Small intestine (tissue), 7 donors: ENCODE data around the gene MSANTD1. TPM values are rescaled to one million over a fixed set of nuclear protein-coding genes. Genes with fewer than 3 reads are reported as not detected.

Source experiments
- DNase-seq, 2 donors: peaks; one replicate each; pipeline versions ENCODE4 v3.0.0 to v3.0.0-alpha.2; 2013
- FAIRE-seq: peaks from 2 replicates; lab custom pipeline; 2012; peaks lifted over from hg19 to GRCh38; lab: Jason Lieb, UNC
- H3K27ac ChIP-seq, 3 donors: one replicate each; pipeline ENCODE4 v1.5.1; 2013; ENCODE audit warnings: low read length in 2 of 3, mild to moderate bottlenecking in 2 of 3, control low read depth in 1 of 3, inconsistent platforms in 1 of 3, low read depth in 1 of 3, moderate library complexity in 1 of 3
- H3K27me3 ChIP-seq, 3 donors: one replicate each; pipeline ENCODE4 v1.6.1; 2013; ENCODE audit warnings: low read length in 3 of 3, inconsistent platforms in 1 of 3; ENCODE audit not compliant: control insufficient read depth in 3 of 3, insufficient read depth in 3 of 3
- H3K36me3 ChIP-seq, 3 donors: one replicate each; pipeline ENCODE4 v1.6.1; 2013; ENCODE audit warnings: low read length in 3 of 3, inconsistent platforms in 1 of 3, low read depth in 1 of 3, mild to moderate bottlenecking in 1 of 3, moderate library complexity in 1 of 3; ENCODE audit not compliant: control insufficient read depth in 3 of 3, insufficient read depth in 2 of 3
- H3K4me1 ChIP-seq, 3 donors: one replicate each; pipeline ENCODE4 v1.6.1; 2013; ENCODE audit warnings: low read length in 2 of 3, inconsistent platforms in 1 of 3, low read depth in 1 of 3, mild to moderate bottlenecking in 1 of 3, moderate library complexity in 1 of 3; ENCODE audit not compliant: control insufficient read depth in 3 of 3, insufficient read depth in 2 of 3
- H3K4me3 ChIP-seq, 3 donors: one replicate each; pipeline ENCODE4 v1.5.1; 2013; ENCODE audit warnings: low read length in 3 of 3, control low read depth in 1 of 3, inconsistent platforms in 1 of 3, low read depth in 1 of 3, mild to moderate bottlenecking in 1 of 3, moderate library complexity in 1 of 3
- H3K9me3 ChIP-seq, 2 donors: one replicate each; pipeline ENCODE4 v1.6.1; 2013; ENCODE audit warnings: low read depth in 1 of 2, low read length in 1 of 2; ENCODE audit not compliant: control insufficient read depth in 2 of 2, insufficient read depth in 1 of 2
- WGBS, 3 donors: extraction: QIAGEN DNeasy Blood & Tissue Kit; methylation state at CpG; one replicate each; pipeline ENCODE4 v1.1.7; 2013; 5-methylcytosine and 5-hydroxymethylcytosine counted together
- polyA plus RNA-seq, 4 donors: library from polyadenylated mRNA; stranded (reverse) in 3 of 4; unstranded in 1 of 4; fragments of 200-250 nt in 3 of 4; fragments of 120-200 nt in 1 of 4; gene quantifications; one replicate each; pipeline versions ENCODE4 v1.2.1 to v1.2.3, GENCODE V29; 2013
- donor health status: healthy with polysubstance abuse.
- donor health status: control.
- donor health status: control.
- donor health status: Bipolar disorder and iron deficiency.
- donor health status: healthy.

The MSANTD1 gene
- polyA plus RNA-seq, 4 donors, result 0.27 to 0.45 (median 0.29) TPM

DNA sequence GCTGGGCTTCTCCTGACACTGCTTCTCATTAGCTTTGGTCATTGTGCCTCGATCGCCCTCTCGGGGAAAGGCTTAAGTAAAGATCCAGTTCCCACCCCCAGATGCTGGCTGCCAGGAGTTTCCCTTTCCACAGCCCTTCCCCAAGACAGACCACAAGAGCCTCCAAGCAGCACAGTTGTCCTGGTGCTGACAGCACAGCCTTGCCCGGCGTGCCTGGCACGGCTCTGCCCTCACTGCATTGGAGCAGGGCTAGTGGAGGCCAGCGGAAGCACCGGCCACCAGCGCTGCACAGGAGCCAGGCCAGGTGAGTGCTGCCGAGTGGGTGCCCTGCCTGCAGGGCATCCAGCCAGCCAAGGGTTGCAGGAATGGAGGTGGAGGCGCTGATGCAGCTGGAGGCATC lies 9.7 kb upstream of the MSANTD1 start:
- DNase-seq (no peak), FAIRE-seq (no peak)
- H3K27ac ChIP-seq, result no peak overlapping the region
- no peaks in the 10 kb centered on the region for H3K9me3 ChIP-seq
- H3K27me3 ChIP-seq, result no peaks in the 10 kb centered on the region
- no peak overlapping the region for H3K4me3 ChIP-seq
- 93 to 96% (median 95%) methylated on average over 11 of the region's 11 CpGs for WGBS, 3 donors
- peaks cover 10 to 89% (median 15%) of the 10 kb centered on the region in 3 donors for H3K36me3 ChIP-seq
- H3K4me1 ChIP-seq, result peaks cover 0 to 5% (median 0%) of the 10 kb centered on the region in 3 donors

DNA sequence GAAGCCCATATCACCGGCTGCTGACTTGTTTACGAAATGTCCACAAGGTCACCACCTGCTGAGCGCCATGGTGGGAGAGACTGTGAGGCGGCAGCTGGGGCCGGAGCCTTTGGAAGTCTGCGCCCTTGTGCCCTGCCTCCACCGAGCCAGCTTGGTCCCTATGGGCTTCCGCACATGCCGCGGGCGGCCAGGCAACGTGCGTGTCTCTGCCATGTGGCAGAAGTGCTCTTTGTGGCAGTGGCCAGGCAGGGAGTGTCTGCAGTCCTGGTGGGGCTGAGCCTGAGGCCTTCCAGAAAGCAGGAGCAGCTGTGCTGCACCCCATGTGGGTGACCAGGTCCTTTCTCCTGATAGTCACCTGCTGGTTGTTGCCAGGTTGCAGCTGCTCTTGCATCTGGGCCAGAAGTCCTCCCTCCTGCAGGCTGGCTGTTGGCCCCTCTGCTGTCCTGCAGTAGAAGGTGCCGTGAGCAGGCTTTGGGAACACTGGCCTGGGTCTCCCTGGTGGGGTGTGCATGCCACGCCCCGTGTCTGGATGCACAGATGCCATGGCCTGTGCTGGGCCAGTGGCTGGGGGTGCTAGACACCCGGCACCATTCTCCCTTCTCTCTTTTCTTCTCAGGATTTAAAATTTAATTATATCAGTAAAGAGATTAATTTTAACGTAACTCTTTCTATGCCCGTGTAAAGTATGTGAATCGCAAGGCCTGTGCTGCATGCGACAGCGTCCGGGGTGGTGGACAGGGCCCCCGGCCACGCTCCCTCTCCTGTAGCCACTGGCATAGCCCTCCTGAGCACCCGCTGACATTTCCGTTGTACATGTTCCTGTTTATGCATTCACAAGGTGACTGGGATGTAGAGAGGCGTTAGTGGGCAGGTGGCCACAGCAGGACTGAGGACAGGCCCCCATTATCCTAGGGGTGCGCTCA lies 8.7 kb upstream of the MSANTD1 start:
- Histone ChIP-seq H3K4me3 (no peak overlapping the region), H3K27ac (no peak overlapping the region), H3K9me3 (no peaks in the 10 kb centered on the region), H3K4me1 (peaks cover 0 to 5% (median 0%) of the 10 kb centered on the region in 3 donors), H3K36me3 (peaks cover 10 to 85% (median 14%) of the 10 kb centered on the region in 3 donors), H3K27me3 (no peaks in the 10 kb centered on the region)
- FAIRE-seq (no peak), DNase-seq (no peak)
- WGBS, 3 donors, result 90 to 94% (median 91%) methylated on average over 29 of the region's 29 CpGs

DNA sequence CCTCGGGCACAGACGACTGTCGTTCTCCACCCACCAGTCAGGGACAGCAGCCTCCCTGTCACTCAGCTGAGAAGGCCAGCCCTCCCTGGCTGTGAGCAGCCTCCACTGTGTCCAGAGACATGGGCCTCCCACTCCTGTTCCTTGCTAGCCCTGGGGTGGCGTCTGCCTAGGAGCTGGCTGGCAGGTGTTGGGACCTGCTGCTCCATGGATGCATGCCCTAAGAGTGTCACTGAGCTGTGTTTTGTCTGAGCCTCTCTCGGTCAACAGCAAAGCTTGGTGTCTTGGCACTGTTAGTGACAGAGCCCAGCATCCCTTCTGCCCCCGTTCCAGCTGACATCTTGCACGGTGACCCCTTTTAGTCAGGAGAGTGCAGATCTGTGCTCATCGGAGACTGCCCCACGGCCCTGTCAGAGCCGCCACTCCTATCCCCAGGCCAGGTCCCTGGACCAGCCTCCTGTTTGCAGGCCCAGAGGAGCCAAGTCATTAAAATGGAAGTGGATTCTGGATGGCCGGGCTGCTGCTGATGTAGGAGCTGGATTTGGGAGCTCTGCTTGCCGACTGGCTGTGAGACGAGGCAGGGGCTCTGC lies 7.9 kb upstream of the MSANTD1 start:
- peaks cover 0 to 5% (median 0%) of the 10 kb centered on the region in 3 donors for H3K4me1 ChIP-seq
- H3K4me3 ChIP-seq, result no peak overlapping the region
- H3K36me3 ChIP-seq, result peaks cover 5 to 77% (median 11%) of the 10 kb centered on the region in 3 donors
- DNase-seq (no peak), FAIRE-seq (no peak)
- H3K9me3 ChIP-seq, result no peaks in the 10 kb centered on the region
- H3K27me3 ChIP-seq, result no peaks in the 10 kb centered on the region
- peak overlapping the region in 1 of 3 donors; percentile 73 for H3K27ac ChIP-seq
- WGBS, 3 donors, result 84 to 93% (median 88%) methylated on average over 13 of the region's 13 CpGs

DNA sequence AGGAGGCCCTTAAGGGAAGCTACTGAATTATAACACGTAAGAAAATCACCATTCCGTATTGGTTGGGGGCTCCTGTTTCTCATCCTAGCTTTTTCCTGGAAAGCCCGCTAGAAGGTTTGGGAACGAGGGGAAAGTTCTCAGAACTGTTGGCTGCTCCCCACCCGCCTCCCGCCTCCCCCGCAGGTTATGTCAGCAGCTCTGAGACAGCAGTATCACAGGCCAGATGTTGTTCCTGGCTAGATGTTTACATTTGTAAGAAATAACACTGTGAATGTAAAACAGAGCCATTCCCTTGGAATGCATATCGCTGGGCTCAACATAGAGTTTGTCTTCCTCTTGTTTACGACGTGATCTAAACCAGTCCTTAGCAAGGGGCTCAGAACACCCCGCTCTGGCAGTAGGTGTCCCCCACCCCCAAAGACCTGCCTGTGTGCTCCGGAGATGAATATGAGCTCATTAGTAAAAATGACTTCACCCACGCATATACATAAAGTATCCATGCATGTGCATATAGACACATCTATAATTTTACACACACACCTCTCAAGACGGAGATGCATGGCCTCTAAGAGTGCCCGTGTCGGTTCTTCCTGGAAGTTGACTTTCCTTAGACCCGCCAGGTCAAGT lies 6.9 kb upstream of the MSANTD1 start:
- peak overlapping the region in 1 of 3 donors; percentile 73 for H3K27ac ChIP-seq
- WGBS, 3 donors, result 76 to 90% (median 86%) methylated on average over 17 of the region's 17 CpGs
- DNase-seq, result peak in 1 of 2 donors; percentile 44
- H3K4me1 ChIP-seq, result peaks cover 0 to 5% (median 0%) of the 10 kb centered on the region in 3 donors
- FAIRE-seq, result no peak
- H3K9me3 ChIP-seq, result no peaks in the 10 kb centered on the region
- H3K36me3 ChIP-seq, result peaks cover 0 to 69% (median 7%) of the 10 kb centered on the region in 3 donors
- no peaks in the 10 kb centered on the region for H3K27me3 ChIP-seq
- no peak overlapping the region for H3K4me3 ChIP-seq

DNA sequence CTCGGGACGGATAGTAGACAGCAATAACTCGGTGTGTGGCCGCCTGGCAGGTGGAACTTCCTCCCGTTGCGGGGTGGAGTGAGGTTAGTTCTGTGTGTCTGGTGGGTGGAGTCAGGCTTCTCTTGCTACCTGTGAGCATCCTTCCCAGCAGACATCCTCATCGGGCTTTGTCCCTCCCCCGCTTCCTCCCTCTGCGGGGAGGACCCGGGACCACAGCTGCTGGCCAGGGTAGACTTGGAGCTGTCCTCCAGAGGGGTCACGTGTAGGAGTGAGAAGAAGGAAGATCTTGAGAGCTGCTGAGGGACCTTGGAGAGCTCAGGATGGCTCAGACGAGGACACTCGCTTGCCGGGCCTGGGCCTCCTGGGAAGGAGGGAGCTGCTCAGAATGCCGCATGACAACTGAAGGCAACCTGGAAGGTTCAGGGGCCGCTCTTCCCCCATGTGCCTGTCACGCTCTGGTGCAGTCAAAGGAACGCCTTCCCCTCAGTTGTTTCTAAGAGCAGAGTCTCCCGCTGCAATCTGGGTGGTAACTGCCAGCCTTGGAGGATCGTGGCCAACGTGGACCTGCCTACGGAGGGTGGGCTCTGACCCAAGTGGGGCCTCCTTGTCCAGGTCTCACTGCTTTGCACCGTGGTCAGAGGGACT lies 5.7 kb upstream of the MSANTD1 start:
- no peak for DNase-seq
- H3K4me3 ChIP-seq, result no peak overlapping the region
- H3K27me3 ChIP-seq, result no peaks in the 10 kb centered on the region
- peaks cover 0 to 60% (median 7%) of the 10 kb centered on the region in 3 donors for H3K36me3 ChIP-seq
- H3K9me3 ChIP-seq, result no peaks in the 10 kb centered on the region
- H3K27ac ChIP-seq, result peak overlapping the region in 1 of 3 donors; percentile 34
- H3K4me1 ChIP-seq, result peaks cover 0 to 5% (median 0%) of the 10 kb centered on the region in 3 donors
- no peak for FAIRE-seq
- WGBS, 3 donors, result 75 to 82% (median 79%) methylated on average over 22 to 23 of the region's 23 CpGs

DNA sequence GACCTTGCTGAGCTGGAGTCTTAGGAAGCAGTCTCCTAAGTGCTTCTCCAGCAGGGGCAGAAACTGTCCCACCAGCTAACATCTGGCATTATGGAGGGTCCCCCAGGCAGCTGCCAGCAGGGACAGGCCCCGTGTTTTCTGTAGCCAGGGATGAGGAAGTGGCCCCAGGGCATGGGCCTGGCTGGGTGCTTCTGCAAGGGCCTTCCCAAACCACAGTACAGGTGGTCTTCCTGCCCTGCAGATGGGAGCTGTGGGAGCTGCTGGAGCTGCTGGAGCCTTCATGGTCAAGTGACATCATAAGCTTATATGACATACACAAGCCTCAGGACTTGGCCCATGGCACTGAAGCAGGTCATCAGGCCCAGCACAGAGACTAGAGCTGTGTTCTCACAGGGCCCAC lies 5.0 kb upstream of the MSANTD1 start:
- peaks cover 0 to 5% (median 0%) of the 10 kb centered on the region in 3 donors for H3K4me1 ChIP-seq
- H3K27ac ChIP-seq, result no peak overlapping the region
- H3K27me3 ChIP-seq, result no peaks in the 10 kb centered on the region
- no peak overlapping the region for H3K4me3 ChIP-seq
- 57 to 87% (median 75%) methylated on average over 1 of the region's 1 CpG for WGBS, 3 donors
- DNase-seq (no peak), FAIRE-seq (no peak)
- peaks cover 0 to 52% (median 0%) of the 10 kb centered on the region in 3 donors for H3K36me3 ChIP-seq
- H3K9me3 ChIP-seq, result no peaks in the 10 kb centered on the region

DNA sequence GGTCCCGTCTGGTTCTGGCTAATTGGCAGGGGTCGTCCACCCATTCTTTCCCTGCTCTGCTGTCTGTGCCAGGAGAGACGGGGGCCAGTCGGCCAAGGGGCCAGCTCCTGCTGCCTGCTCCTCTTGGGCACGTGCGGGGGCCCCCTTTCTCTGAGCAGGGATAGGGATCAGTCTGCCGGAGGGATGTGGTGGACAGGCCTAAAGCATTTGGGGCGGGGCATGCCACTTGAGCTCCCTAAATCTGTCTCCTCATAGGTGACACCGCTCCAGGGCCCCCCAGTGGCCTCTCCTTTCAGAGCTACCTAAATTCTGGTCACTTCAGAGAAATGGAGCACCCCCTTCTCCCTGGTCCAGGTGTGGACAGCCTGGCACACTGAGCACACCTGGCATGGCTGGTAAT lies 4.2 kb upstream of the MSANTD1 start:
- Histone ChIP-seq H3K27ac (no peak overlapping the region), H3K36me3 (peaks cover 0 to 45% (median 0%) of the 10 kb centered on the region in 3 donors), H3K27me3 (no peaks in the 10 kb centered on the region), H3K4me1 (peaks cover 0 to 5% (median 0%) of the 10 kb centered on the region in 3 donors), H3K9me3 (no peaks in the 10 kb centered on the region), H3K4me3 (no peak overlapping the region)
- FAIRE-seq (no peak), DNase-seq (no peak)
- WGBS, 3 donors, result 86 to 94% (median 89%) methylated on average over 9 of the region's 9 CpGs

DNA sequence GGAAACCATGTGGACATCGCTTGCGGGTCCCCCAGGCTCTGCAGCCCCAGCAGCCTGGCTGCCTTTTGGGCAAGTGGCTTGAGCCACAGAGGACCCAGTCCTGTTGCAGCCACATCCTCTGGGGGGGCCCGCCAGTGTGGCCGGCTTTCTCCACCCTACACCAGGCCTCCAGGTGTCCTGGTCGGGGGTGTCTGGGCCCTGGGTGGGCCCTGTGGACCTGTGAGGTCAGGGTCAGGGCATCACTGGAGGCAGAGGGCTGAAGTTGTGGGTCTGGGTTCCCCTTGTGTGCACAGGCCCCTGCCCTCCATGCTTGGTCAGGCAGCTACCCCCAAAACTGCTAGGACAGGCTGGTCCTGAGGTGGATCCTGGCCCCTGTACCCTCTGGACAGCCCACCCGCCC lies 3.3 kb upstream of the MSANTD1 start:
- Histone ChIP-seq H3K27ac (no peak overlapping the region), H3K4me1 (peaks cover 0 to 8% (median 0%) of the 10 kb centered on the region in 3 donors), H3K27me3 (no peaks in the 10 kb centered on the region), H3K4me3 (no peak overlapping the region), H3K36me3 (peaks cover 0 to 36% (median 0%) of the 10 kb centered on the region in 3 donors), H3K9me3 (no peaks in the 10 kb centered on the region)
- DNase-seq (no peak), FAIRE-seq (no peak)
- 81 to 96% (median 88%) methylated on average over 6 of the region's 6 CpGs for WGBS, 3 donors
